ENCODE results near the gene TNRC18.

GRCh38 chr7:5395246-5395645 lies 28.4 kb downstream of the TNRC18 start:
- no peak for TF ChIP-seq CTCF (tag by site-specific recombination; IDR thresholded peaks at IDR 0.05)
- no peak for TF ChIP-seq ZNF24 (tag by site-specific recombination; IDR thresholded peaks at IDR 0.05)
- no peak for TF ChIP-seq ZSCAN18 (tag by site-specific recombination; IDR thresholded peaks at IDR 0.05)
- TF ChIP-seq REST (tag by site-specific recombination; IDR thresholded peaks at IDR 0.05): no peak
- TF ChIP-seq ZBTB10 (tag by site-specific recombination; IDR thresholded peaks at IDR 0.05): no peak
- TF ChIP-seq ZNF610 (tag by site-specific recombination; IDR thresholded peaks at IDR 0.05; ENCODE audit: borderline replicate concordance): no peak
- TF ChIP-seq ZNF404 (tag by site-specific recombination; IDR thresholded peaks at IDR 0.05): no peak
- no peak for TF ChIP-seq YY1 (tag by site-specific recombination; IDR thresholded peaks at IDR 0.05)
- no peak for TF ChIP-seq ZBTB21 (tag by site-specific recombination; IDR thresholded peaks at IDR 0.05)
- no peak for TF ChIP-seq SCRT2 (tag by site-specific recombination; IDR thresholded peaks at IDR 0.05)
- no peak for TF ChIP-seq ZFP3 (tag by site-specific recombination; IDR thresholded peaks at IDR 0.05; ENCODE audit: low read depth)

All from HEK293 (cell line).